C1 segment of cervical spinal cord (tissue), 14 donors: Measurements from ENCODE around the gene MACROD2.
A peak's percentile ranks its signal among the peaks of the same experiment; 100 is the strongest.

ENCODE experiments used
- DNase-seq, 14 donors: peaks; one replicate each; lab custom pipeline; 2025; lab: John Stamatoyannopoulos, UW

Gene MACROD2

GRCh38 chr20:15887387-15887786, 1892.1 kb downstream of the MACROD2 start:
- DNase-seq: no peak

GRCh38 chr20:15889061-15889460, 1893.7 kb downstream of the MACROD2 start:
- DNase-seq: no peak

DNA sequence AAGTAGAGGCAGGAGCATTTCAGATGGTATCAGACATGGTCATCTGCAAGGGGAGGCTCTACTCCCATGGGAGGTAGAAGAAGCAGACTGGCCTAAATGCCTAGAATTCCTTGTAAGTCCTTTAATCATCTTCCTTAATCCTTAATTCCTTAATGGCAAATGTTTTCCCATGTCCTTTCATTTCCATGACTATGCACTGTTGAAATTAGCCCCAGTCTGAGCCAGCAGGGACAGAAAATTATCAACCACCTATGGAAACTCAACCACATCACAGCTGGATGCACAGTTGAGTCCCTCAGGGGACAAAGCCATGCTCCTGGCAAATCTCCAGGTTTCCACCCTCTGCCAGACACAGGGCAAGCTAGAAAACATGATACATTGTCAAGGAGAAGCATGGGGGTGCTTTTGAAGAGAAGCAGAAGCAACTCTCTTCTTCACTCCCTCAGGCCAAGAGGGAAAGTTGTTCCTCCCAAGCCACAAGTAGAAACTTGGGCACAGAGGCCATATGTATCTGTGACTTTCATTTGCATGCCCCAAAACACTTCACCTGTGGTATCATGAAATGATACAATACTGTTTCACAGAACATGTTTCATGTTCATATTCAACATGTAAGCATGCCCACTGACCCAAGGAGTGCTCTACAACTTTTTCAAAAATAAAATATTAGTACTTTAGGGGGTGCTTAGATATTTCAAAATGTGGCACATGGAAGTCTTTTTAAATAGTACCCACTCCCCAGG, 1894.4 kb downstream of the MACROD2 start:
- no peak for DNase-seq

DNA sequence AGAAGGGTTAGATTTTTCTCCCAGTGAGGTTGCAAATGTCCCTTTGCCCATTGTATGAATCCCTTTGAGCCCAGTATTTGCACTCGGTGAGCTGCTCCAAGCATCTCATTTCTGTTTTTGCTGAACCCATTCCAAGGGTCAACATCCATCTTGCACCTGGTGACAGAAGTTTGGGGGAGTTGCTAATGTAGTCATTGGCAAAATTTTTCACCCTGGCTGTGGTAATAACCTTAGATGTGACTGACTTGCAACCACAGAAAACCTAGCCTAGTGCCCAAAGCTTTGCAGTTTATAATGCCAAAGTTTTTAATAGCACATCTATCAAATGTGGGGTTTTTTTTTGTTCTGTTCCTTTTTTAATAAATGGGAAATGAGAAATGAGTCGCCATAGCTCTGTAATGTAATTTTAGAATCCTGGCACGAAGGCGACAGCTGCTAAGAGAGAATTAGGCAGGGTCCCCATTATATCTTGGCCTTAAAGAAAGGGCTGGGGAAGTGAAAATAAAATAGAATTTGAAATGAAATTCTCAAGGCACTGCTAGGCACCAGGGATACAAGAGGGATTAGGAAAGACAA, 1895.2 kb downstream of the MACROD2 start:
- no peak for DNase-seq

GRCh38 chr20:15895126-15895525, 1899.8 kb downstream of the MACROD2 start:
- DNase-seq: no peak

GRCh38 chr20:15895560-15896084, 1900.3 kb downstream of the MACROD2 start:
- DNase-seq: no peak

GRCh38 chr20:15899967-15900366, 1904.7 kb downstream of the MACROD2 start:
- DNase-seq: no peak

GRCh38 chr20:15900443-15900842, 1905.1 kb downstream of the MACROD2 start:
- no peak for DNase-seq

GRCh38 chr20:15902493-15902892, 1907.2 kb downstream of the MACROD2 start:
- no peak for DNase-seq

- DNase-seq: no peak
These were observed 1910.3 kb downstream of the MACROD2 start for GRCh38 chr20:15905661-15906060.

GRCh38 chr20:15909995-15910394, 1914.7 kb downstream of the MACROD2 start:
- DNase-seq: no peak

DNA sequence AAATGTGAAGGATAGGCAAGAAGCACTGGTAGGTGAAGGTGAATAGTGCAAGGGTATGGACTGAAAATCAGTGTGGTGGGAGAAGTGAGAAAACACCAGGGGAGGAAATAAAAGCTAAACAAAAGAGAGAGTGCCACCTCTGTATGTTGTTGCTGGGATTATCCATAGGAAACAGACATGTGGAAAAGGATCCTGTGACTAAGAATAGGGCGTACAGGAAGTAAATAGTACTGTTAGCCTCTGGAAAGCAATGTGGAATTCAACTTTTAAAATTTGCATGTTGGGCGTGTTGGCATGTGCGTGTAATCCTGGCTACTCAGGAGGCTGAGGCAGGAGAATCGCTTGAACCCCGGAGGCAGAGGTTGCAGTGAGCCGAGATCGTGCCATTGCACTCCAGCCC, 1916.3 kb downstream of the MACROD2 start:
- DNase-seq: no peak

DNA sequence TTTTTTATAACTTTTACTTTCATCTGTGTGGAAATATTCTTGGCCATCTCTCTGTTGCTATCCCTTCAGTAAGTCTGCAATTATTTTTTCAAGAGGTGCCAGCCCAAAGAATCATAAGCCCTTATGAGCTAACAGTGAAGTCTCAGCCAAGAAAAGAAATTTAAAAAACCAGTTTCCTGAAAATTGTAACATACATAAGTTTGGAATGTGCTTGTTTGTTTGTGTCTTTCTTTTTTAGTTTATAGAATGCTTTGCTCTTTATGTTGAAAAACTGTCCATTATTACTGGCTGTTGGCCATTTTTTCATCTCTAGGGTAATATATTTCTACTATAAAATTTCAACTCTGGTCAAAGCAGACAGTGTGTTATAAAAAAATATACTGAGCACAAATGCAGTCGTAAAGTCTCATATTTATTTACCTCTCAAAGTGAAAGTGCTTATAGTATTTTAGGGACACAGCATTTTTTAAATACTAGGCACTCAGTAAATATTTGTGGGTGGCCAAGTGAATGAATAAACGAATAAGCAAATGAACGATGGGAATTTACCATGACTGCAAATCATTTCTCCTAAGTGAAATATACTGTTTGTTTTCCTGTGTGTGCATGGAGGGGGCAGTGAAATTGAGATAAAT, 1918.2 kb downstream of the MACROD2 start:
- DNase-seq: no peak

- no peak for DNase-seq
These were observed 1921.3 kb downstream of the MACROD2 start for GRCh38 chr20:15916623-15917022.

GRCh38 chr20:15917283-15917682, 1922.0 kb downstream of the MACROD2 start:
- no peak for DNase-seq

GRCh38 chr20:15918631-15919030, 1923.3 kb downstream of the MACROD2 start:
- no peak for DNase-seq

DNA sequence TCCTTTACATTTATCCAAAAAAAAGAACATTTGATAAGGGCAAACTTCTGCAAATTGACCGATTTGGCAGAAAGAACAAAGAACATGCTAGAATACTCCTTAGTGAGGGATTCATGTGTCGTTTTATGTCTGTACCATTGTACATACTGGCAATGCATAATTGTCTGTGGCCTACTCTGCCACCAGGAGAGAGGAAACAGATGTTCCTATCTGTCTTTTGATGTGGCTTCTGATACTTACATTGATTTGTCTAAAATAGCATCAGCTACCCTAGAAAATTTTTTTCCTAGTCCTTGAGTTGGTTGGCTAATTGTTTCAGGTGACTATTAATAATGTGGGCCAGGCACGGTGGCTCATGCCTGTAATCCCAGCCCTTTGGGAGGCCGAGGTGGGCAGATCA, 1923.8 kb downstream of the MACROD2 start:
- DNase-seq: no peak

DNA sequence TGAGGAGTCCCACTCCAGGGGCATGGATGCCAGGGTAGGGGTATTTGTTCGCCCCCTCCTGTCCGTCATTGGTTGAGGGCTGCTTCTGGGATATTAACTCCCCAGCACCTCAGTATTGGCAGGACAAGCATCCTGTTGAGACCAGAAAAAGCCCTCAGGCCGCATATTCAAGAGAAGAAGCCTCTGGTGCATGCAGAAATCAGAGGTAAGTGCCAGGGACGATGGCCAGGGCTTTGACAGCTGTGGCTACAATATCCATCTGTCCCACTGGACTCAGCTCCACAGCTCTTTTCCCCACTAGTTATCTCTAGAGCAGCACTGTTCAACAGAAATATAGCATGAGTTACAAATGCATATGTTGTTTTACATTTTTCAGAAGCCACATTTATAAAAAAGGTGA, 1926.6 kb downstream of the MACROD2 start:
- peak in 1 of 14 donors; percentile 7 for DNase-seq

- no peak for DNase-seq
These were observed 1927.2 kb downstream of the MACROD2 start for GRCh38 chr20:15922556-15922955.

DNA sequence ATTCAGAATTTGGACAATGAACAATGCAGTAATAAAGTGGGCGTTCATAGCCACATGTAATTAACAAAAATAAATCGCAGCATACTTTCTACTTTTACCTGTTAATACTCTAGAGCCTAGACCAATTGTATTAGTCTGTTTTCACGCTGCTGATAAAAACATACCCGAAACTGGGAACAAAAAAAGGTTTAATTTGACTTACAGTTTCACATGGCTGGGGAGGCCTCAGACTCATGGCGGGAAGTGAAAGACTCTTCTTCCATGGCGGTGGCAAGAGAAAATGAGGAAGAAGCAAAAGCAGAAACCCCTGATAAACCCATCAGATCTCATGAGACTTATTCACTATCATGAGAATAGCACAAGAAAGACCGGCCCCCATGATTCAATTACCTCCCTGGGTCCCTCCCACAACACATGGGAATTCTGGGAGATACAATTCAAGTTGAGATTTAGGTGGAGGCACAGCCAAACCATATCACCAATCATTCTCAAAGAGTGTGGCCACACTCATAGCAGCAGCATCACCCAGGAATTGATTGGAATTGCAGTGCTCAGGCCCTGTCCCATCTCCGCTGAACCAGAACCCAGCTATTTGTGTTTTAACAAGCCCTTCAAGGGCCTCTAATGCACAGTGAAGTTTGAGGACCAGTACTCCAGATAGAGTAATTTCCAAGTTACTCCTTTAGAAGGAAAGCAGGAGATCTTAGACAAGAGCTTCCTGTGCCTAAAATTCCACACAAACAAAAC, 1927.9 kb downstream of the MACROD2 start:
- DNase-seq: no peak

GRCh38 chr20:15924556-15924955, 1929.2 kb downstream of the MACROD2 start:
- no peak for DNase-seq

DNA sequence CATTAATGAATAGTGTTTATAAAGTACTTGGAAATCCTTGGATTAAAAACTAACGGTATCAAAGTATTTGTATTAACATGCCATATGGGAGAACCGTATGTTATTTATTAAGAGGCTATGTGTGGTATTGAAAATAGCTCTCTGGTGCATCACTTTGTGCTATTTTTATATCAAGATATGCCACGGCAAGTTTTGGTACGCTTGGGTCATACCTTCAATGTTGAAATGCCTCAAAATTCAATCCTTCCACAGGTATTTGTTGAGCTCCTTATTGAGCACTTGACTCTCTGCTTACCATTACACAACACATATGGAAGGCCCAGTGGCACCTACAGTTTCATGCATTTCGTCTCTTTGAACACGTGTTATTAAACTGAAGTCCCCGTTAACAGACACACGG, 1930.1 kb downstream of the MACROD2 start:
- DNase-seq: no peak
